ENCODE results near the gene ADAMTS2. TPM values are rescaled to one million over a fixed set of nuclear protein-coding genes. Genes with fewer than 3 reads are reported as not detected.

The ADAMTS2 gene
- total and polyA plus RNA-seq, 2 of the 8 experiments (the other 6 are each of a cell fraction or from before 2014, with no cell fraction given) = 6.6 to 7.3 TPM

DNA sequence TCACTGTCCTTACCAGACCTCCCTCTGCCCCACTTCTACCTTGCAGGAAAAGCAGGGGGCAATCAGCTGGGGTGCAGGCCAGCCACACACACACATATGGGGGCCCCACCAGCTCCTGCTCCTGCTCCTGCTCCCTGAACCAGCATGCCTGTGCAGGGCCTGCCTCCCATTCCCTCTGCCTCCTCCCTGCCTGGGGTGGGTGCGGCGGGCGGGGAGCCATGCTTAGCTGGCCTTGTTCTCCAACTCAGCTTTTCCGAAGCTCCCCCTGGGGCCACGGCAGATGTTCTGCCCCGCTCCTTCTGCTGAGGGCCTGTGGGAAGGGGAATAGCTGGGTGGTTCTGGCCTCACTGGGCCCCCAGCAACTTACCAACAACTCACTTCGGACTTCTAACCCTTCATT is 195.2 kb downstream of the ADAMTS2 start (continued):
- TF ChIP-seq, protein P1, sequence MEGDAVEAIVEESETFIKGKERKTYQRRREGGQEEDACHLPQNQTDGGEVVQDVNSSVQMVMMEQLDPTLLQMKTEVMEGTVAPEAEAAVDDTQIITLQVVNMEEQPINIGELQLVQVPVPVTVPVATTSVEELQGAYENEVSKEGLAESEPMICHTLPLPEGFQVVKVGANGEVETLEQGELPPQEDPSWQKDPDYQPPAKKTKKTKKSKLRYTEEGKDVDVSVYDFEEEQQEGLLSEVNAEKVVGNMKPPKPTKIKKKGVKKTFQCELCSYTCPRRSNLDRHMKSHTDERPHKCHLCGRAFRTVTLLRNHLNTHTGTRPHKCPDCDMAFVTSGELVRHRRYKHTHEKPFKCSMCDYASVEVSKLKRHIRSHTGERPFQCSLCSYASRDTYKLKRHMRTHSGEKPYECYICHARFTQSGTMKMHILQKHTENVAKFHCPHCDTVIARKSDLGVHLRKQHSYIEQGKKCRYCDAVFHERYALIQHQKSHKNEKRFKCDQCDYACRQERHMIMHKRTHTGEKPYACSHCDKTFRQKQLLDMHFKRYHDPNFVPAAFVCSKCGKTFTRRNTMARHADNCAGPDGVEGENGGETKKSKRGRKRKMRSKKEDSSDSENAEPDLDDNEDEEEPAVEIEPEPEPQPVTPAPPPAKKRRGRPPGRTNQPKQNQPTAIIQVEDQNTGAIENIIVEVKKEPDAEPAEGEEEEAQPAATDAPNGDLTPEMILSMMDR (IDR thresholded peaks at IDR 0.05; ENCODE audit: control extremely low read depth in 1 of 3, insufficient read depth in 1 of 3, low read depth in 1 of 3, low read length in 3 of 3) = no peak
